HepG2 (cell line): ENCODE data around the gene TLCD1. TPM values are rescaled to one million over a fixed set of nuclear protein-coding genes. Genes with fewer than 3 reads are reported as not detected.

Experiments
- ETV5 ChIP-seq: IDR thresholded peaks from 2 replicates; pipeline ENCODE4 v1.6.1; 2018; ENCODE audit warnings: missing biosample characterization, missing genetic modification reagents, inconsistent platforms, borderline replicate concordance
- HOXA5 ChIP-seq: sonication (generic); formaldehyde crosslinking; IDR thresholded peaks from 2 replicates; pipeline ENCODE4 v1.4.0; 2020; ENCODE audit warnings: missing genetic modification reagents
- NCOA5 ChIP-seq: sonication (generic); formaldehyde crosslinking; IDR thresholded peaks from 2 replicates; pipeline ENCODE4 v1.4.0; 2020; ENCODE audit warnings: missing genetic modification reagents
- ZBTB3 ChIP-seq: sonication (generic); formaldehyde crosslinking; IDR thresholded peaks from 2 replicates; pipeline ENCODE4 v1.4.0; 2020; ENCODE audit warnings: low read depth, mild to moderate bottlenecking, moderate library complexity, missing genetic modification reagents, borderline replicate concordance
- ZNF20 ChIP-seq: sonication (generic); formaldehyde crosslinking; IDR thresholded peaks from 2 replicates; pipeline ENCODE4 v1.4.0; 2020; ENCODE audit warnings: mild to moderate bottlenecking, moderate library complexity, missing genetic modification reagents
- ZNF205 ChIP-seq: IDR thresholded peaks from 2 replicates; pipeline ENCODE4 v1.6.1; 2018; ENCODE audit warnings: missing biosample characterization, missing genetic modification reagents
- ZNF225 ChIP-seq: sonication (generic); formaldehyde crosslinking; IDR thresholded peaks from 2 replicates; pipeline ENCODE4 v1.4.0; 2020; ENCODE audit warnings: mild to moderate bottlenecking, missing genetic modification reagents
- ZNF430 ChIP-seq: sonication (generic); formaldehyde crosslinking; IDR thresholded peaks from 2 replicates; pipeline ENCODE4 v1.9.0; 2021; ENCODE audit warnings: mild to moderate bottlenecking, missing genetic modification reagents
- polyA plus RNA-seq, 8 experiments: library from polyadenylated mRNA; depleted of rRNA in 3 of 8; stranded (reverse) in 7 of 8; unstranded in 1 of 8; fragments of >200 nt; fragmentation: Illumina TruSeq in 4 of 8; extraction: Trizol in 4 of 8; gene quantifications; 2 replicates each; pipeline versions ENCODE4 v1.2.1 to v1.2.3, GENCODE V29; 2011 to 2016; ENCODE audit warnings: low read depth in 4 of 8, missing spikeins in 1 of 8, mixed read lengths in 1 of 8; ENCODE audit not compliant: insufficient read depth in 1 of 8
- total RNA-seq, 5 experiments: library from RNA; depleted of rRNA; stranded (reverse); fragments of >200 nt; fragmentation: Illumina TruSeq; extraction: Trizol; gene quantifications; 2 replicates each; pipeline ENCODE4 v1.2.3, GENCODE V29; 2016; ENCODE audit warnings: low read depth in 1 of 5
- TF ChIP-seq, protein P1 (sequence below): sonication (generic); formaldehyde crosslinking; IDR thresholded peaks from 2 replicates; pipeline ENCODE4 v1.4.0; 2020; ENCODE audit warnings: missing genetic modification reagents
- TF ChIP-seq, protein P2 (sequence below): sonication (generic); formaldehyde crosslinking; IDR thresholded peaks from 2 replicates; pipeline ENCODE4 v1.4.0; 2020; ENCODE audit warnings: missing genetic modification reagents, borderline replicate concordance
- TF ChIP-seq, protein P3 (sequence below), 2 experiments: fragments of 450-650 bp in 1 of 2; sonication (generic) in 1 of 2; formaldehyde crosslinking in 1 of 2; IDR thresholded peaks; 2 replicates each; pipeline versions ENCODE4 v1.6.1 to v1.8.0; 2016 to 2022; ENCODE audit warnings: antibody characterized with exemption in 1 of 2, mild to moderate bottlenecking in 1 of 2, missing genetic modification reagents in 1 of 2
- TF ChIP-seq, protein P4 (sequence below): sonication (generic); formaldehyde crosslinking; conservative IDR thresholded peaks from 2 replicates; pipeline ENCODE4 v1.5.0; 2020; ENCODE audit warnings: missing genetic modification reagents

Gene TLCD1
- total and polyA plus RNA-seq, 2 of the 13 experiments (the other 11 are each of a cell fraction or from before 2014, with no cell fraction given) = 14.9 to 19.6 TPM

DNA sequence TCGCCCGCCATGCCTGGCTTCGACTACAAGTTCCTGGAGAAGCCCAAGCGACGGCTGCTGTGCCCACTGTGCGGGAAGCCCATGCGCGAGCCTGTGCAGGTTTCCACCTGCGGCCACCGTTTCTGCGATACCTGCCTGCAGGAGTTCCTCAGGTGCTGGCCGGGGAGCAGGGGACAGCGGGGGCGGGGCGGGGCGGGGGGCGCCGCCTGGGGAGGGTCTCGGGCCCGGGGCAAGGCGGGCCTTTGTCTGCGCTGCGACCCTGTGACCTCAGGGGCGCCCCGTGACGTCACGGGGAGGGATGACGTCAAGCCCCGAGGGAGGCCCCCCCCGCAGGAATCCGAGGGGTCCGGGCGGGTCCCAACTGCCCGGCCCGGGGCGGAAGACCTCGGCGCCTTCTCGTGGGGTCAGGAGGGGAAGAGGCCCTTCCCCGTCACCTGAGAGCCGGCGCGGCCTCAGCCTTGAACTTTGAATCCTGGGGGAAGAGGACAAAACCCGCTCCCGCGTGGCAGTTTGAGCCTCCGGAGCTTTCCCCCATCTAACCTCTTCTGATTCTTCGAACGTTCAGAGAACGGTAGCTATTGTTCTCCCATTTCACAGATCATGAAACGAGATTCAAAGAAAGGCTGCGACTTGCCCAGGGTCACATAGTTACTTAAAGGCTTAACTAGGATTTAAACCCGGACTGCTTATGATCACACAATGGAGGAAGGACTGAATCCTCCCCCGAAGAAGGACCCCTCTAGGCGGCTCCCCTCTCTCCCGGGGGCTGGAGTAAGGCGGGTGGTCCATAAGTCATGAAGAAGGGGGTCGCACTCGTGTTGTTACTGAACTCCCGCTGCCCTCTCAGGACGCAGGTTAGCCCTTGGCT lies 18.3 kb upstream of the TLCD1 start (continued):
- TF ChIP-seq, protein P1, sequence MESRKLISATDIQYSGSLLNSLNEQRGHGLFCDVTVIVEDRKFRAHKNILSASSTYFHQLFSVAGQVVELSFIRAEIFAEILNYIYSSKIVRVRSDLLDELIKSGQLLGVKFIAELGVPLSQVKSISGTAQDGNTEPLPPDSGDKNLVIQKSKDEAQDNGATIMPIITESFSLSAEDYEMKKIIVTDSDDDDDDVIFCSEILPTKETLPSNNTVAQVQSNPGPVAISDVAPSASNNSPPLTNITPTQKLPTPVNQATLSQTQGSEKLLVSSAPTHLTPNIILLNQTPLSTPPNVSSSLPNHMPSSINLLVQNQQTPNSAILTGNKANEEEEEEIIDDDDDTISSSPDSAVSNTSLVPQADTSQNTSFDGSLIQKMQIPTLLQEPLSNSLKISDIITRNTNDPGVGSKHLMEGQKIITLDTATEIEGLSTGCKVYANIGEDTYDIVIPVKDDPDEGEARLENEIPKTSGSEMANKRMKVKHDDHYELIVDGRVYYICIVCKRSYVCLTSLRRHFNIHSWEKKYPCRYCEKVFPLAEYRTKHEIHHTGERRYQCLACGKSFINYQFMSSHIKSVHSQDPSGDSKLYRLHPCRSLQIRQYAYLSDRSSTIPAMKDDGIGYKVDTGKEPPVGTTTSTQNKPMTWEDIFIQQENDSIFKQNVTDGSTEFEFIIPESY = no peak
- TF ChIP-seq, protein P2, sequence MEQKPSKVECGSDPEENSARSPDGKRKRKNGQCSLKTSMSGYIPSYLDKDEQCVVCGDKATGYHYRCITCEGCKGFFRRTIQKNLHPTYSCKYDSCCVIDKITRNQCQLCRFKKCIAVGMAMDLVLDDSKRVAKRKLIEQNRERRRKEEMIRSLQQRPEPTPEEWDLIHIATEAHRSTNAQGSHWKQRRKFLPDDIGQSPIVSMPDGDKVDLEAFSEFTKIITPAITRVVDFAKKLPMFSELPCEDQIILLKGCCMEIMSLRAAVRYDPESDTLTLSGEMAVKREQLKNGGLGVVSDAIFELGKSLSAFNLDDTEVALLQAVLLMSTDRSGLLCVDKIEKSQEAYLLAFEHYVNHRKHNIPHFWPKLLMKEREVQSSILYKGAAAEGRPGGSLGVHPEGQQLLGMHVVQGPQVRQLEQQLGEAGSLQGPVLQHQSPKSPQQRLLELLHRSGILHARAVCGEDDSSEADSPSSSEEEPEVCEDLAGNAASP (CRISPR knock-in tag) = 0 out of 2 replicates have a peak, but pooled peaks have one; percentile 51
- no peak for TF ChIP-seq HOXA5 (CRISPR knock-in tag)
- TF ChIP-seq, protein P3, sequence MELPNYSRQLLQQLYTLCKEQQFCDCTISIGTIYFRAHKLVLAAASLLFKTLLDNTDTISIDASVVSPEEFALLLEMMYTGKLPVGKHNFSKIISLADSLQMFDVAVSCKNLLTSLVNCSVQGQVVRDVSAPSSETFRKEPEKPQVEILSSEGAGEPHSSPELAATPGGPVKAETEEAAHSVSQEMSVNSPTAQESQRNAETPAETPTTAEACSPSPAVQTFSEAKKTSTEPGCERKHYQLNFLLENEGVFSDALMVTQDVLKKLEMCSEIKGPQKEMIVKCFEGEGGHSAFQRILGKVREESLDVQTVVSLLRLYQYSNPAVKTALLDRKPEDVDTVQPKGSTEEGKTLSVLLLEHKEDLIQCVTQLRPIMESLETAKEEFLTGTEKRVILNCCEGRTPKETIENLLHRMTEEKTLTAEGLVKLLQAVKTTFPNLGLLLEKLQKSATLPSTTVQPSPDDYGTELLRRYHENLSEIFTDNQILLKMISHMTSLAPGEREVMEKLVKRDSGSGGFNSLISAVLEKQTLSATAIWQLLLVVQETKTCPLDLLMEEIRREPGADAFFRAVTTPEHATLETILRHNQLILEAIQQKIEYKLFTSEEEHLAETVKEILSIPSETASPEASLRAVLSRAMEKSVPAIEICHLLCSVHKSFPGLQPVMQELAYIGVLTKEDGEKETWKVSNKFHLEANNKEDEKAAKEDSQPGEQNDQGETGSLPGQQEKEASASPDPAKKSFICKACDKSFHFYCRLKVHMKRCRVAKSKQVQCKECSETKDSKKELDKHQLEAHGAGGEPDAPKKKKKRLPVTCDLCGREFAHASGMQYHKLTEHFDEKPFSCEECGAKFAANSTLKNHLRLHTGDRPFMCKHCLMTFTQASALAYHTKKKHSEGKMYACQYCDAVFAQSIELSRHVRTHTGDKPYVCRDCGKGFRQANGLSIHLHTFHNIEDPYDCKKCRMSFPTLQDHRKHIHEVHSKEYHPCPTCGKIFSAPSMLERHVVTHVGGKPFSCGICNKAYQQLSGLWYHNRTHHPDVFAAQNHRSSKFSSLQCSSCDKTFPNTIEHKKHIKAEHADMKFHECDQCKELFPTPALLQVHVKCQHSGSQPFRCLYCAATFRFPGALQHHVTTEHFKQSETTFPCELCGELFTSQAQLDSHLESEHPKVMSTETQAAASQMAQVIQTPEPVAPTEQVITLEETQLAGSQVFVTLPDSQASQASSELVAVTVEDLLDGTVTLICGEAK (IDR thresholded peaks at IDR 0.05) = no peak
- TF ChIP-seq, protein P3 (CRISPR knock-in tag; IDR thresholded peaks at IDR 0.05) = no peak
- no peak for TF ChIP-seq ZNF20
- TF ChIP-seq ZNF225 (CRISPR knock-in tag) = no peak
- TF ChIP-seq ZNF205 (CRISPR knock-in tag) = peak; percentile 74
- TF ChIP-seq, protein P4, sequence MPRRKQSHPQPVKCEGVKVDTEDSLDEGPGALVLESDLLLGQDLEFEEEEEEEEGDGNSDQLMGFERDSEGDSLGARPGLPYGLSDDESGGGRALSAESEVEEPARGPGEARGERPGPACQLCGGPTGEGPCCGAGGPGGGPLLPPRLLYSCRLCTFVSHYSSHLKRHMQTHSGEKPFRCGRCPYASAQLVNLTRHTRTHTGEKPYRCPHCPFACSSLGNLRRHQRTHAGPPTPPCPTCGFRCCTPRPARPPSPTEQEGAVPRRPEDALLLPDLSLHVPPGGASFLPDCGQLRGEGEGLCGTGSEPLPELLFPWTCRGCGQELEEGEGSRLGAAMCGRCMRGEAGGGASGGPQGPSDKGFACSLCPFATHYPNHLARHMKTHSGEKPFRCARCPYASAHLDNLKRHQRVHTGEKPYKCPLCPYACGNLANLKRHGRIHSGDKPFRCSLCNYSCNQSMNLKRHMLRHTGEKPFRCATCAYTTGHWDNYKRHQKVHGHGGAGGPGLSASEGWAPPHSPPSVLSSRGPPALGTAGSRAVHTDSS (CRISPR knock-in tag) = no peak
- TF ChIP-seq ETV5 (CRISPR knock-in tag) = peak; percentile 66
- TF ChIP-seq ZNF430 (CRISPR knock-in tag) = no peak
- TF ChIP-seq ZBTB3 = no peak
- TF ChIP-seq NCOA5 (CRISPR knock-in tag) = no peak
